ENCODE data around the gene UFD1. TPM values are rescaled to one million over a fixed set of nuclear protein-coding genes. Genes with fewer than 3 reads are reported as not detected.

Gene UFD1
- total and polyA plus RNA-seq, 2 of the 13 experiments (the other 11 are each of a cell fraction or from before 2014, with no cell fraction given) = 47.9 to 51.1 TPM

DNA sequence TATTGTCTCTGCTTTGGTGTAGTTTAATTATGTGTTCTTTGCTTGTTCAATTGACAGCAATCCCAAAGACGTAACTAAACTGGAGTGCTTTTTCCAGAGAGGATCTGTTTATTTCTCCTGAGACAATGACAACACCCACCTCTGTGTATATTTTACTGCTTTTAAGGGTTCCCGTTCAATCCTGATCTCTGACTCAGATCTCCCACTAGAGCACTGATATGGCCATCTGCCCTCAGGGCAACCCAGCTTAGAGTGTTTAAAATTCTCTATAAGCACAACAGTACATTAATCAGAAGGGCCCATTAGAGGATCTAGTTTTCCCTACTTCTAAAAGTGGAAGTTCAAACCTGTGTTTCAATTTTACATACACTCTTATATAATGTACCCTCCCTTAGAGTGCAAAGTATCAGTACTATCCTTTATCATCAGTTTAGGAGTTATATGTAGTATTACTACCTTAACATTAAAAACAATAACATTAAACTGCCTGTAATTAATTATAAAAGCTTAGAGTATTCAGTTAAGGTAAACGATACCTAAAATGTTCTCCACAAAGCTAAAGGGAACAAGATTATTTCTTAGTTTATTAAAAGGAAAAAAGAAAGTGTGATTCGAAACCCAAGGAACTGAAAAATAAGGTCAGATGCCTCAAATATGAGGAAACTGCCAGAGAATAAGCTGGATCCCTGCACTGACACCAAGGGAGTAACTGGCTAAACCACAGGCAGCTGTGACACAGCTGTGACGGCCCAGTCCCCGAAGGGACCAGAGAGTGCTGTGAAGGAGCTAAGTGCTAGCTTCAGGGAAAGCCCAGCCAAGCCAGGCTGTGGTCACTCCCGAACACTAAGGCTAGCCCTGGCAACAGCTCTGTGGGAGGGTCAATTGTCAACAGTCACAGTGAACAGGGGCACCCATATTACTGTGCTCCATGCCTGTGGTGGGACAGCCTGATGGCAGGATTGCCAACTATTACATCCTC, 15.2 kb downstream of the UFD1 start (continued):
- TF ChIP-seq ZNF883 (CRISPR knock-in tag; IDR thresholded peaks at IDR 0.05; ENCODE audit: not compliant biosample characterization) (no peak), ZNF674 (CRISPR knock-in tag; IDR thresholded peaks at IDR 0.05; ENCODE audit: low read depth) (no peak), ZKSCAN5 (CRISPR knock-in tag; IDR thresholded peaks at IDR 0.05) (no peak), CBX1 (IDR thresholded peaks at IDR 0.05; ENCODE audit: low read depth) (no peak), POLR2G (IDR thresholded peaks at IDR 0.05; ENCODE audit: low read depth, low read length) (no peak), ZNF724P (CRISPR knock-in tag; IDR thresholded peaks at IDR 0.05; ENCODE audit: borderline replicate concordance) (no peak)

DNA sequence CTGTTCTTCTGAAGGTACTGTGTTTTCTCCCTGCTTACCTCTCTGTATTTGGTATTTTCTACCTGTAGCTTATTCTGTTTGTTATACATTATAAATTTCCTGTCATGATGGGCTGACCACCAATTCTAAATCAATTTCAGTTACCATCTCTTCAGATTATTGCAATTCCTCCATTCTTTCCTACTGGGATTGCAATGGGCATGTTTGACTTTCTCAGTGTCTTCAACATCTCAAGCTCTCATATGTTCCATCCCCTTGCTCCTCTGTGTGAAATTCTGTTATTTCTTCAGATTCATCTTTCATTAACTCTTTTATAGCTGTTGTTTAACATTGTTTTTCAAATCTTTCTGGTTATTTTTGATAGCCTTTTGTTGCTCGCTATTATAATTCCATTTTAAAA, 16.0 kb downstream of the UFD1 start:
- BruUV-seq (replicated peaks) = no TSS peak
- no peak for TF ChIP-seq SOX5 (CRISPR knock-in tag; IDR thresholded peaks at IDR 0.05; ENCODE audit: borderline replicate concordance)
- TF ChIP-seq, protein P1, sequence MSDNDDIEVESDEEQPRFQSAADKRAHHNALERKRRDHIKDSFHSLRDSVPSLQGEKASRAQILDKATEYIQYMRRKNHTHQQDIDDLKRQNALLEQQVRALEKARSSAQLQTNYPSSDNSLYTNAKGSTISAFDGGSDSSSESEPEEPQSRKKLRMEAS (IDR thresholded peaks at IDR 0.05) = no peak
- no peak for TF ChIP-seq CBFB (CRISPR knock-in tag; IDR thresholded peaks at IDR 0.05)
- TF ChIP-seq, protein P2, sequence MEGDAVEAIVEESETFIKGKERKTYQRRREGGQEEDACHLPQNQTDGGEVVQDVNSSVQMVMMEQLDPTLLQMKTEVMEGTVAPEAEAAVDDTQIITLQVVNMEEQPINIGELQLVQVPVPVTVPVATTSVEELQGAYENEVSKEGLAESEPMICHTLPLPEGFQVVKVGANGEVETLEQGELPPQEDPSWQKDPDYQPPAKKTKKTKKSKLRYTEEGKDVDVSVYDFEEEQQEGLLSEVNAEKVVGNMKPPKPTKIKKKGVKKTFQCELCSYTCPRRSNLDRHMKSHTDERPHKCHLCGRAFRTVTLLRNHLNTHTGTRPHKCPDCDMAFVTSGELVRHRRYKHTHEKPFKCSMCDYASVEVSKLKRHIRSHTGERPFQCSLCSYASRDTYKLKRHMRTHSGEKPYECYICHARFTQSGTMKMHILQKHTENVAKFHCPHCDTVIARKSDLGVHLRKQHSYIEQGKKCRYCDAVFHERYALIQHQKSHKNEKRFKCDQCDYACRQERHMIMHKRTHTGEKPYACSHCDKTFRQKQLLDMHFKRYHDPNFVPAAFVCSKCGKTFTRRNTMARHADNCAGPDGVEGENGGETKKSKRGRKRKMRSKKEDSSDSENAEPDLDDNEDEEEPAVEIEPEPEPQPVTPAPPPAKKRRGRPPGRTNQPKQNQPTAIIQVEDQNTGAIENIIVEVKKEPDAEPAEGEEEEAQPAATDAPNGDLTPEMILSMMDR (CRISPR knock-in tag; IDR thresholded peaks at IDR 0.05) = no peak
- TF ChIP-seq DNMT3B (CRISPR knock-in tag; conservative IDR thresholded peaks at IDR 0.05) = no peak
- no peak for TF ChIP-seq ZNF331 (CRISPR knock-in tag; IDR thresholded peaks at IDR 0.05)
- no peak for TF ChIP-seq ZNF75D (CRISPR knock-in tag; IDR thresholded peaks at IDR 0.05; ENCODE audit: borderline replicate concordance)
- TF ChIP-seq, protein P3, sequence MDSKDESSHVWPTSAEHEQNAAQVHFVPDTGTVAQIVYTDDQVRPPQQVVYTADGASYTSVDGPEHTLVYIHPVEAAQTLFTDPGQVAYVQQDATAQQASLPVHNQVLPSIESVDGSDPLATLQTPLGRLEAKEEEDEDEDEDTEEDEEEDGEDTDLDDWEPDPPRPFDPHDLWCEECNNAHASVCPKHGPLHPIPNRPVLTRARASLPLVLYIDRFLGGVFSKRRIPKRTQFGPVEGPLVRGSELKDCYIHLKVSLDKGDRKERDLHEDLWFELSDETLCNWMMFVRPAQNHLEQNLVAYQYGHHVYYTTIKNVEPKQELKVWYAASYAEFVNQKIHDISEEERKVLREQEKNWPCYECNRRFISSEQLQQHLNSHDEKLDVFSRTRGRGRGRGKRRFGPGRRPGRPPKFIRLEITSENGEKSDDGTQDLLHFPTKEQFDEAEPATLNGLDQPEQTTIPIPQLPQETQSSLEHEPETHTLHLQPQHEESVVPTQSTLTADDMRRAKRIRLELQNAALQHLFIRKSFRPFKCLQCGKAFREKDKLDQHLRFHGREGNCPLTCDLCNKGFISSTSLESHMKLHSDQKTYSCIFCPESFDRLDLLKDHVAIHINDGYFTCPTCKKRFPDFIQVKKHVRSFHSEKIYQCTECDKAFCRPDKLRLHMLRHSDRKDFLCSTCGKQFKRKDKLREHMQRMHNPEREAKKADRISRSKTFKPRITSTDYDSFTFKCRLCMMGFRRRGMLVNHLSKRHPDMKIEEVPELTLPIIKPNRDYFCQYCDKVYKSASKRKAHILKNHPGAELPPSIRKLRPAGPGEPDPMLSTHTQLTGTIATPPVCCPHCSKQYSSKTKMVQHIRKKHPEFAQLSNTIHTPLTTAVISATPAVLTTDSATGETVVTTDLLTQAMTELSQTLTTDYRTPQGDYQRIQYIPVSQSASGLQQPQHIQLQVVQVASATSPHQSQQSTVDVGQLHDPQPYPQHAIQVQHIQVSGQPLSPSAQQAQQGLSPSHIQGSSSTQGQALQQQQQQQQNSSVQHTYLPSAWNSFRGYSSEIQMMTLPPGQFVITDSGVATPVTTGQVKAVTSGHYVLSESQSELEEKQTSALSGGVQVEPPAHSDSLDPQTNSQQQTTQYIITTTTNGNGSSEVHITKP (CRISPR knock-in tag; IDR thresholded peaks at IDR 0.05; ENCODE audit: low read depth) = no peak
- TF ChIP-seq, protein P4, sequence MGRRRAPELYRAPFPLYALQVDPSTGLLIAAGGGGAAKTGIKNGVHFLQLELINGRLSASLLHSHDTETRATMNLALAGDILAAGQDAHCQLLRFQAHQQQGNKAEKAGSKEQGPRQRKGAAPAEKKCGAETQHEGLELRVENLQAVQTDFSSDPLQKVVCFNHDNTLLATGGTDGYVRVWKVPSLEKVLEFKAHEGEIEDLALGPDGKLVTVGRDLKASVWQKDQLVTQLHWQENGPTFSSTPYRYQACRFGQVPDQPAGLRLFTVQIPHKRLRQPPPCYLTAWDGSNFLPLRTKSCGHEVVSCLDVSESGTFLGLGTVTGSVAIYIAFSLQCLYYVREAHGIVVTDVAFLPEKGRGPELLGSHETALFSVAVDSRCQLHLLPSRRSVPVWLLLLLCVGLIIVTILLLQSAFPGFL (CRISPR knock-in tag; IDR thresholded peaks at IDR 0.05) = no peak
- TF ChIP-seq ZNF501 (CRISPR knock-in tag; IDR thresholded peaks at IDR 0.05) = no peak
- no peak for TF ChIP-seq ZNF850 (CRISPR knock-in tag; conservative IDR thresholded peaks at IDR 0.05)

More for the DNA sequence above, 16.0 kb downstream of the UFD1 start:
- Histone ChIP-seq H3K27ac (ENCODE audit: extremely low read length, insufficient read depth, low read length) (no peak overlapping the region), H3K79me2 (ENCODE audit: insufficient read depth, low read length) (no peaks in the 10 kb centered on the region), H3K4me3 (replicated peaks in 1 of 3; ENCODE audit: insufficient read depth in 1 of 3, low read depth in 2 of 3, low read length in 3 of 3) (no peak overlapping the region), H3K4me2 (ENCODE audit: low read depth, low read length) (no peak overlapping the region), H3K27me3 (ENCODE audit: control insufficient read depth in 1 of 2, insufficient read depth in 2 of 2, low read length in 2 of 2) (no peaks in the 10 kb centered on the region), H3K36me3 (replicated peaks in 1 of 2; ENCODE audit: control insufficient read depth in 1 of 2, insufficient read depth in 2 of 2, low read length in 2 of 2) (peaks cover 20 to 50% of the 10 kb centered on the region in 2 experiments; a peak in 4 of 5 replicates), H3K9ac (ENCODE audit: insufficient read depth, low read depth, low read length) (no peak overlapping the region), H2AFZ (ENCODE audit: low read length) (no peak overlapping the region), H3K4me1 (ENCODE audit: insufficient read depth, low read length) (no peaks in the 10 kb centered on the region), H3K9me3 (ENCODE audit: low read length) (no peaks in the 10 kb centered on the region), H4K20me1 (ENCODE audit: insufficient read depth, low read length) (no peaks in the 10 kb centered on the region)
- ChIA-PET CTCF (ENCODE audit: low intra/inter-chr PET ratio, low total read pairs) (no interaction called here), POLR2A (no interaction called here)
- ATAC-seq = no peak
- in situ Hi-C loops (cut with HindIII; ENCODE audit: extremely low pct_ligation_motif_present, low pct_unique_long_range_greater_than_20kb) (no loop called here), intact Hi-C loops (cut with micrococcal nuclease; ENCODE audit: unreplicated experiment) (no loop called here)
- FAIRE-seq = no peak
- DNase-seq (ENCODE audit: low spot score) = no peak
- 100% methylated on average over 1 of the region's 1 CpG for WGBS (ENCODE audit: low lambda C conversion rate)

All from HepG2 (cell line).